ENCODE data around the gene EME1. TPM values are rescaled to one million over a fixed set of nuclear protein-coding genes. Genes with fewer than 3 reads are reported as not detected.

The EME1 gene
- total and polyA plus RNA-seq, 2 of the 4 experiments (the other 2 are of a cell fraction): 9.1 to 9.4 TPM

GRCh38 chr17:50326831-50327364 lies 46.1 kb upstream of the EME1 start:
- Histone ChIP-seq H3K56ac (ENCODE audit: extremely low read depth, insufficient read depth, low read length) (no peak overlapping the region), H3K18ac (ENCODE audit: low read depth, low read length) (no peak overlapping the region), H2AK9ac (replicated peaks; ENCODE audit: low read depth, low read length, poor library complexity) (no peak overlapping the region), H3K23ac (ENCODE audit: low read depth, low read length) (no peak overlapping the region), H3K4me3 (ENCODE audit: insufficient read depth, low read depth, low read length) (no peak overlapping the region), H3K4me2 (ENCODE audit: low read depth, low read length) (no peak overlapping the region), H4K20me1 (ENCODE audit: insufficient read depth, low read length) (no peaks in the 10 kb centered on the region), H3K9me3 (ENCODE audit: control insufficient read depth, insufficient read depth, low read length) (no peaks in the 10 kb centered on the region), H2BK5ac (ENCODE audit: low read depth, low read length, poor library complexity, severe bottlenecking) (no peak overlapping the region), H2AFZ (replicated peaks; ENCODE audit: low read length, poor library complexity) (no peak overlapping the region), H2BK120ac (ENCODE audit: low read depth, low read length) (no peak overlapping the region), H3K9me1 (ENCODE audit: insufficient read depth, low read length) (peaks cover 4% of the 10 kb centered on the region), H3K79me1 (ENCODE audit: low read depth in 1 of 2, low read length in 2 of 2) (no peaks in the 10 kb centered on the region), H4K5ac (ENCODE audit: low read depth, low read length) (no peak overlapping the region), H3K27ac (ENCODE audit: insufficient read depth, low read length) (no peak overlapping the region), H2BK15ac (ENCODE audit: low read depth, low read length) (no peak overlapping the region), H2BK20ac (ENCODE audit: low read depth, low read length) (no peak overlapping the region), H3K27me3 (ENCODE audit: control insufficient read depth, insufficient read depth, low read length) (no peaks in the 10 kb centered on the region), H2AK5ac (ENCODE audit: low read depth, low read length) (no peak overlapping the region), H4K8ac (ENCODE audit: low read depth in 2 of 2, low read length in 2 of 2) (no peak overlapping the region), H3K14ac (replicated peaks; ENCODE audit: low read depth, low read length) (no peak overlapping the region), H3K9ac (ENCODE audit: low read depth, low read length) (no peak overlapping the region), H3K4ac (ENCODE audit: low read depth, low read length) (no peak overlapping the region), H4K91ac (ENCODE audit: insufficient read depth, low read depth, low read length) (no peak overlapping the region), H3K36me3 (ENCODE audit: control insufficient read depth, insufficient read depth, low read length) (no peaks in the 10 kb centered on the region), H3K4me1 (ENCODE audit: control insufficient read depth, insufficient read depth, low read length) (no peaks in the 10 kb centered on the region; the same call in 1 of the 2 replicates)
- TF ChIP-seq RCOR1 (IDR thresholded peaks at IDR 0.05; ENCODE audit: insufficient replicate concordance, low read length) (no peak), ELK1 (IDR thresholded peaks at IDR 0.05; ENCODE audit: borderline replicate concordance, low read depth, low read length) (no peak)
- DNase-seq (no peak), ATAC-seq (ENCODE audit: low read depth) (no peak)
- BruUV-seq (replicated peaks): no TSS peak
- in situ Hi-C loops (cut with MboI; ENCODE audit: low sequenced_read_pairs) (no loop called here), intact Hi-C loops (cut with micrococcal nuclease) (no loop called here), dilution Hi-C loops (cut with HindIII; ENCODE audit: low sequenced_read_pairs, unreplicated experiment) (no loop called here)
- POLR2A ChIA-PET (ENCODE audit: unreplicated experiment): no interaction called here
- WGBS, 2 experiments (ENCODE audit: extremely low coverage in 2 of 2, insufficient read length in 1 of 2): 70% methylated on average over 2 of the region's 9 CpGs; no CpG with 5 or more reads in 1 of the 2 experiments
- CTCF ChIA-PET: no interaction called here
